Fibroblast of gingiva (primary cell): Measurements from ENCODE around the gene CPA1.
"Not testable (repeated sequence)": the region's sequence is repeated elsewhere in the genome, so short reads cannot be mapped to it uniquely, and the experiment has no call there.

ENCODE experiments used
- DNase-seq: peaks from one replicate; pipeline ENCODE4 v3.0.0-alpha.2; 2011; ENCODE audit warnings: low read depth

Gene CPA1

DNA sequence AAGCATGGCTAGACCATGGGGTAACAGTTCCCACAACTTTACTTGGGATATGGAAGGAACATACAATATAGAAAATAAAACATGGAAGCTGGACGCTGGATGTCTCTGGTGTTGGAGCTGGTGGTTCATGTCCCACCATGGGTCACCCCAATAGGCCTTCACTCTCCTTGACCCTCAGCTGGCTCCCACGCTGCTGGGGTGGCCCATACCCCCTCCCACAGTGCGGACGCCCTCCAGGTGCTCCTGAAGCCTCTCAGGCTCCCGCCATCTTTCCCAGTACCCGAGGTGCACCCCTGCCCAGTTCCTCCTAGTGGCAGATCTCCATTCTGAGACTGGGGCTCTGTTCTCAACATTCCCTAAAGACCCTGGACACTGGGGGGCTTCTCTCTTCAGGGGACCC is 5.8 kb upstream of the CPA1 start:
- DNase-seq, result no peak

DNA sequence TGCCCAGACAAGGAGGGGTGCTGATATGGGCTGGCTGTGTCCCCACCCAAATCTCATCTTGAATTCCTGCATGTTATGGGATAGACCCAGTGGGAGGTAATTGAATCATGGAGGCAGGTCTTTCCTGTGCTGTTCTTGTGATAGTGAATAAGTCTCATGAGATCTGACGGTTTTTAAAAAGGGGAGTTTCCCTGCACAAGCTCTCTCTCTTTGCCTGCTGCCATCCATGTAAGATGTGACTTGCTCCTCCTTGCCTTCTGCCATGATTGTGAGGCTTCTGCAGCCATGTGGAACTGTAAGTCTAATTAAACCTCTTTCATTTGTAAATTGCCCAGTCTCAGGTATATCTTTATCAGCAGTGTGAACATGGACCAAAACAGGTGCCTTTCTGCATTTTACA is 3.8 kb upstream of the CPA1 start:
- DNase-seq, result not testable (repeated sequence)

DNA sequence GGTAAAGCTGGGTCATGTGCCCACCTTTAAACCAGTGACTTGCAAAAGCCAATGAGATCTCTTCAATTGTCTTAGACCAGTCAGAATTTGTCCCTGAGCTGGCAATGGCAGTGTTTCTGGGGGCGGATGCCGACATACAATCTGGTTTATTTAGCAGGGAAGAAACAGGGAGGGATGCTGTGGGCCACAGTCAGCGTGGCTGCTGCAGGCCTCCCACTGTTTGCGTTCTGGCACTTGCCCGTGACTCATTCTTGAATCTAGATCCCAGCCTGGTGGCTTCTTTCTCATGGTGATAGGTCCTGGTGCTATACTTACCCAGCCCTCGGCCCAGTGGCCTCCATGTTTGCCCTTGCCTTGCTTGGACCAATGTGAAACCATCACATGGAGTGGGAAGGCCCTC is 3.1 kb upstream of the CPA1 start:
- DNase-seq, result no peak

DNA sequence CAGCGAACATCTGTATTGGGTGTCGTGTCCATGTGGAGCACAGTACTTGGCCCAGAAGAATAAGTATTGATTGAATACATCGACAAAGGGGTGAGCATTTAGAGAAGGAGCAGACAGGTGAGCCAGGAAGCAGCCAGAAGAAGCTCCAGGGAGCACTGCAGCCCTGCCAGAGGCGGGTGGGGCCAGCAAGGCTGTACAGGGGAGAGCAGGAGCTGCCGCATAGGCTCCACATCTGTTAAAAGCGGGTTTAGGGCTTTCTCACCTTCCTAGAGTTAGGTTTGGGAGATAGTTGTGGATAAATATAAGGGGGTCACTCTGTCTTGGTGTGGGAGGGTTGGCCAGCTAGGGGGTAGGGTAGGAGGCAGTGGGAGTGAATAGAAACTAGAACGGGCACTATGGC is 1.3 kb upstream of the CPA1 start:
- DNase-seq, result no peak

GRCh38 chr7:130379532-130379920 is 768 bp upstream of the CPA1 start:
- DNase-seq, result no peak

GRCh38 chr7:130380861-130381455 is 664 bp downstream of the CPA1 start:
- no peak for DNase-seq

- no peak for DNase-seq
Observed at GRCh38 chr7:130381468-130382312, 1.4 kb downstream of the CPA1 start.

GRCh38 chr7:130383187-130383980 is 3.1 kb downstream of the CPA1 start:
- DNase-seq, result no peak

- no peak for DNase-seq
Observed at GRCh38 chr7:130384371-130384801, 4.1 kb downstream of the CPA1 start.

DNA sequence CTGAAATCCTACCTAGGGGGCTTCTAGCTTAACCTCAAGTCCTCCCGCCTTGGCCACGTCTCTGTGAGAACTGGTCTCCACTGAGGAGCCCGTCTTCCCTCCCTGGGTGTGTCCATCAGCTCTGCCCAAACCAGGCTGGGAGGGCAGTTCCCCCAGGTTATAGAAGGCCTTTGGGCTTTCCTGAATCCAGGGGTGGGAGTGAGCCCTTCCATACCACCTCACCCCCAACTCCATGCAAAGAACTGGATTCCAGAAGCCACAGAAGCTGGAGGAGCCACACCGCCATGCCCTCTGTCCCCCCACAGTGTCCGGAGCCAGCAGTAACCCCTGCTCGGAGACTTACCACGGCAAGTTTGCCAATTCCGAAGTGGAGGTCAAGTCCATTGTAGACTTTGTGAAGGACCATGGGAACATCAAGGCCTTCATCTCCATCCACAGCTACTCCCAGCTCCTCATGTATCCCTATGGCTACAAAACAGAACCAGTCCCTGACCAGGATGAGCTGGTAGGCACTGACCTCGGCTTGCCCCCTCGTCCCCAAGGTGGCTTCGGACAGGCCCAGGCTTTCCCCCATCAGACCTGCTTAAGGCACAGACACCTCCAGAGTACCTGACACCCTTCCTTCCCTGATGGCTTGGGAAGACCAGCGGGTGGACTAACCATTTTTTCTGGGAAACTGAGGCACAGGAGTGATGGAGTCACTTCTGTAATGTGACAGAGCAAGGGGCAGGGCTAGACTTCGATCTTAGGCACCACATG is 4.7 kb downstream of the CPA1 start:
- DNase-seq, result no peak

DNA sequence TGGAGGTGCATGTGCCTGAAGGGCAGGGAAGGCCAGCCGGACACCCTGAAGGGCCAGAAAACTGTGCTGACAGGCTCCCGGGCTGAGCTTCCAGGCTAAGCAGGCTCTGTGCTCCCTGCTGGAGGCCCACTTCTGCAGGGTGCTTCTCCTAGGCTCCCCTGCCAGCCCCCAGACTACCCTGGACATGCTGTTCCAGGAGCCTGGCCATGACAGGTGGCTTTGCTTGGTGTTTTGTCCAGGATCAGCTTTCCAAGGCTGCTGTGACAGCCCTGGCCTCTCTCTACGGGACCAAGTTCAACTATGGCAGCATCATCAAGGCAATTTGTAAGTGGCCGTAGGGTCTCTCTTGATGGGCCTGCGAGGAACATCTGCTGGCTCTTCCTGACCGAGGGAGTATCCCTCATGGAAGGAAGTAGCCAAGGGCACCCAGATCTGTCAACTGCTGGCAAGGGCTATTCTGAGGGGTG is 5.3 kb downstream of the CPA1 start:
- DNase-seq, result no peak

GRCh38 chr7:130386876-130387275 is 6.6 kb downstream of the CPA1 start:
- DNase-seq, result no peak

DNA sequence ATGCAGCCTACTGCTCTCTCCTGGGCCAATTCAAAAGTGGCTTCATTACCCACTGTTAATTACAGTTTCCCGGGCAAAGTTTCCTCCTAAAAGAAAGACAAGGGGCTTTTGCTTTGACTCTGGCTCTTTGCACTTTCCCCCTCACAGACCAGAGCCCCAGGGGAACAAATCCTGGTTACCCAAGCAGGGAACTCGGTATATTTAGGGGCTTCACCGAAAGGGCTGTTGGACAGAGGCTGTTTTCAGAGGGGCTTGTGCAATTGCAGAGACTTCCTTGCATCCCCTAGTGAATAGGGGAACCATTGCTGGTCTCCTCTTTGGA is 7.0 kb downstream of the CPA1 start:
- DNase-seq, result no peak

GRCh38 chr7:130387628-130388403 is 7.5 kb downstream of the CPA1 start:
- no peak for DNase-seq

GRCh38 chr7:130388671-130389070 is 8.4 kb downstream of the CPA1 start:
- no peak for DNase-seq

- DNase-seq, result no peak
Observed at GRCh38 chr7:130390486-130390885, 10.2 kb downstream of the CPA1 start.

DNA sequence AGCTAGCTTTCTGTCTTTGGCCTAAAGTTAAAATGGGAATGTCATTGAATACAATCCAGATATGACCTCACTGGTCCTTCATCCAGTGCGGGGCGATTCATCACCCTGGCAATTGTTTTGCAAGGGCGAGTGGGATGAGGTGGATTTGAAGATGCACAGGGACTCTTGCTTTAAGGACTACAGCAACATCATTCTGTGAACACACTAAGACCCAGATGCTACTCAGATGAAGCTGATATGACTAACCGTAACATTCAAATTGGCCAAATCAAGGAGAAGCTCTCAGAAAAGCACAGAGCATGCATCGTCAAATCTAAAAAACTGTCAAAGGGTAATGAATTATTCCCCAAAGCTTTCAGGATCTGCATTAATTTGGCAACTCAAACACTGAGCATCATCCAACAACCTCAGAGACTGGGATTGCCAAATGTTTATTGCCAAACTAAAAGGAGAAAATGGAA is 12.8 kb downstream of the CPA1 start:
- DNase-seq, result peak; percentile 21

DNA sequence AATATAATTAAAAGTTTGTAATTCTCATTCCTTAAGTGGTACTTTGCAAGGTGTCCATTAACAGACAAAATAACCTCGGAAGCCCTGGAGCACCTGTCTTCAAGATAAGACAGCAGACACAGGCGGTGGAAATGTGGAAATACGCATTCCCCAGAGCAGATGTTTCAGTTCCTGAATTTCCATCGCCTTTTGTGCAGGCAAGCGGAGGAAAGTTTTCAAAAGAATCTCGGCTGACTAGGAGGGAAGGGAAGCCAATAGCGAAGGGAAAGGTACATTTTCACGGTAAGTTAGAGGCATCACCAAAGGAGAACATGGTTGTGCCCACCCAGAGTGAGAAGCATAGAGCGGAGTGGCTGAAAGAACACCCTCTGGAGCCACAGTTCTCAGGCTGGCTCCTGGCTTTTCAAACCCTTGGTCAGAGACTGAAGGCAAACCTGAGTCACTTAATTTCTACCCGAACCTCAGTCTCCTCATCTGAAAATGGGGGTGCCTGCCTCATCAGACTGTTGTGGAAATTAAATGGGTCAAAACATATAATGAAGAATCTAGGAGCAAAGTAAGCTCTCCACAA is 13.6 kb downstream of the CPA1 start:
- DNase-seq, result no peak

- DNase-seq, result no peak
Observed at GRCh38 chr7:130394421-130395195, 14.3 kb downstream of the CPA1 start.

DNA sequence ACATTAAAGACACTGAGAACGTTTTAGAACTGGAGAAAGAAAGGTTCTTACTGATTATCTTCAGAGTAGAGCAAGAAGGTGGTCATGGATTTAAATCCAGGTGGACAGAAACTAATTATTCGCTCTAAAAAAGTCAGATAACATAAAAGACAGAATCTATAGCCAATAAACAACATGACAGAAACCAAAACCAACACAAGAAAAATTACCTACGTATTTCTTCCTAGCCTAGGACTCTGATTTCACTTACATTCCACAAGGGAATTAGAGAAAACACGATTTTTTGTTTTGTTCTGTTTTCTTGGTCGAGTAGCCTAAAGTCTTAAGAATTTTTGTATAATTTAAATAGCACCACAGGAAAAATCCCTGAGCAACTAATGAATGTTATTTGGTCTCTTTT is 15.1 kb downstream of the CPA1 start:
- DNase-seq, result no peak
